Activated gamma-delta T cell (primary cell): ENCODE results near the gene SAMD14.
"Not testable (repeated sequence)": the region's sequence is repeated elsewhere in the genome, so short reads cannot be mapped to it uniquely, and the experiment has no call there.

Experiments used
- DNase-seq: peaks from one replicate; lab custom pipeline; 2025; lab: John Stamatoyannopoulos, UW

SAMD14 gene

DNA sequence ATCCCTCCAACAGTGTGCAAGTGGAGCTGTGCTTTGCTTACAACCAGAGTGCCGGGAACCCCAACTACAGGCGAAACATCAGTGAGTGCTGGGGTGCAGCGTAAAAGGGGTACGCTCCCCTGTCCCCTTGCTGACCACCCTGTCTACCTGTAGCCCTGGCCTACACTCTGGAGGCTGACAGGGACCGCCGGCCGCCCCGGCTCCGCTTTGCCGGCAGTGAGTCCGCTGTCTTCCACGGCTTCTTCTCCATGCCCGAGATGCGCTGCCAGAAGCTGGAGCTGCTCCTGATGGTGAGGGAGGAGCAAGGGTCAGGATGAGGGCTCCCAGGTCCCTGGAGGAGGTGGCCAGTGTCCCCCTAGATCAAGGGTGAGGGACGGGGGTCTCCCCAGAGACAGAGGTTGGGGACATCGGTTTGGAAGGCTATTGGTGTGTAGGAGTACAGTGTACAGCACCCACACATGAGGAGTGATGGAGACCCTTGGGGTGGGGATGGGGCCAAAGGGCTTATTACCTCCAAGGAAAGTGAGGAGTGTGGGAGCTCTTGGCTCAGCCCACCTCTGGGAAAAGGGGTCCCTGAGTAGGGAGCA lies 54.4 kb downstream of the SAMD14 start:
- no peak for DNase-seq

DNA sequence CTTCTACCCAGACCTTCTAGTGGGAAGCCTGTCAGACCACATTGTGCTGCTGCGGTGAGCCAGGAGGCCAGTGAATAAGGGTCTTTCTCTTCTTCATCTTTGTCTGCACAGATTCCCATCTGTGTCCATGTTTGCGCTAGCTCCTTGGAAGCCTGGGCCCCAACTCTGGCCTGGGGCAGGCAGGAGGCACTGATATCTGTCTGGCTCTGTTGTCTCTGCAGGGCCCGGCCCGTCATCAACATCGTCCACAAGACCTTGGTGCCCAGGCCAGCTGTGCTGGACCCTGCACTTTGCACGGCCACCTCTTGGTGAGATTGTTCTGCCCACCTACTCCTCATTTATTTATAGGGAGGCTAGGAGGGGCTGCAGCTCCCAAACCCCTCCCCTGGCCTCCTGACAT lies 55.7 kb downstream of the SAMD14 start:
- DNase-seq = no peak

DNA sequence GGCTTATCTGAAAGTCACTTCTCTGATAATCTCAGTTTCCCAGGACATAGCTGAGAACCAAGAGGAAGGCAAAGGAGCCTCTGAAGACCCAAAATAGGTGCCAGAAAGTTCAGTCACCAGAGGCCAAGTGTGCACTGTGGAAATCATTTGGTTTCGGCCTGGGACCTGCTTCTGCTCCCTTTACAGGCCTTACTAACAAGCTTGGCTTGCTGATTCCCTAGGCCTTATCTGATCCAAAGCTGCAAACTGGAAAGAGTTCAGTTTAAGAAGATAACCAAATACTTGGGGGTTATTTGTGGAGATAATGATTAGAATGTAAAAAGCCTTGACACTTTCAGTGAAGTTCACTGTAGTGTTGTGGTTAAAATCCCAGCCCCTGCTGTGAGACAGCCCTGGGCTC lies 57.0 kb downstream of the SAMD14 start:
- DNase-seq = no peak

DNA sequence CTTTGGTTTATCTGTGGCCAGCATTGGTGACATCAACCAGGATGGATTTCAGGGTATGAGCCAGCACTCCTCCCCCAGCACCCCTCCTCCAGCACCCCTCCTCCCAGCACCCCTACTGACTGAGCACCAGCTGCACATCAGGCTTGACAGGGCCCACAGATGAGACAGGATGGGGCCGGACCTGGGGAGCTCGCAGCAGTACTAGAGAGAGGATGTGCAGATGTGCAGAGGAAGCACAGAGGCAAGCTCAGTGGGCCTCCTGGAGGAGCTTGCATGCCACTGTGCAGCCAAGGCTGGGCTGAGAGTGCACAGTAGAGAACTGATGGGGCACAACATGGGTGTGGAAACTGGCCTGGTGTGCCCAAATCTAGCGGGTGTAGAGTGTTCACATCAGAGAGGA lies 57.8 kb downstream of the SAMD14 start:
- DNase-seq = no peak

DNA sequence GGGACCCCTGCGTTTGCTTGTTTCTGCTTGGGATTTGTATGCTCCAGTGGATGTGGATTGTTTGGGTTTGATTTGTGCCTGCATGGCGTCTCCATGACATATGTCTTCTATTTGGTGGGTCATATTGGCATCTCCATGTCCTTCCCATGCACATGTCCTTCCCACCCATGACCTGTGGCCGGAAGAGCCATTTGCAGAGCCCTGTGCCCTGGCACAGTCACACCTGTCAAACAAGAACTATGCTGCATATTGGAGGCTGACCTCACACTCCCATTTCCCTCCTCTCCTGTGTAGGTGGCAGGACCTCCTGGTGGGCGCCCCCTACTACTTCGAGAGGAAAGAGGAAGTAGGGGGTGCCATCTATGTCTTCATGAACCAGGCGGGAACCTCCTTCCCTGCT lies 58.3 kb downstream of the SAMD14 start:
- DNase-seq = no peak

DNA sequence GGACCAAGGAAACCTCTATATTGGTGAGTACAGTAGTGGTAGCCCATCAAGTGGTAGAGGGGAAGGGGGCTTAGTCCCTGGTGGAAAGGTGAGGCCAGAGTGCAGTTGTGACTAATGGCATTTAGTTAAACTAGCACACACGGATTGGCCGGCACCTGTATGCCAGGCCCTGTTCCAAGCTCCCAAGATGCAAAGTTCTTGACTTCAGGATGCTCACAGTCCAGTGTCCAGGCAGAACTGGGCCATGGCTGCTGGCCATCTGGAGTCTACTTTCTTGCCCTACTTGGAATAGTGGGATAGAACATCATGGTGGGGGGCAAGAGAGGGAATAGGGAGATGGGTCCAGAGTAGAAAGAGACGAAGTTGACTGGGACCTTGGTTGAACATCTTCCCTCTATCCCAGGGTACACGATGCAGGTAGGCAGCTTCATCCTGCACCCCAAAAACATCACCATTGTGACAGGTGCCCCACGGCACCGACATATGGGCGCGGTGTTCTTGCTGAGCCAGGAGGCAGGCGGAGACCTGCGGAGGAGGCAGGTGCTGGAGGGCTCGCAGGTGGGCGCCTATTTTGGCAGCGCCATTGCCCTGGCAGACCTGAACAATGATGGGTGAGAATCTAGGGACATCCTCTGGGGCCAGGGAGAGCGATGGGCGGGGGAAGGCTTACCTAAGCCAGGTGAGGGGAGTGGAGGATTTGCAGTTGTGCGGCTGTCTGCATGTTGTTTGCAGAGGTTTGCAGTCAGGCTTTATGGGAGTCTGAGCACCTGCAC lies 58.9 kb downstream of the SAMD14 start:
- DNase-seq = no peak

DNA sequence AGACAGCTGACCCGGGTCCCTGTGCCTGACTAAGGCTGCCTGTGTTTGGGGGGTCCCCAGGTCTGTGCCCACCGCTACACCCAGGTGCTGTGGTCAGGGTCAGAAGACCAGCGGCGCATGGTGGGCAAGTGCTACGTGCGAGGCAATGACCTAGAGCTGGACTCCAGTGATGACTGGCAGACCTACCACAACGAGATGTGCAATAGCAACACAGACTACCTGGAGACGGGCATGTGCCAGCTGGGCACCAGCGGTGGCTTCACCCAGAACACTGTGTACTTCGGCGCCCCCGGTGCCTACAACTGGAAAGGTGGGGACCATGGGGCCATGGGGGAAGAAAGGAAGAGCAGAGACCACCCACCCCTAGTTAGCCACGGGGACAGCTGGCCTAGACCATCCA lies 62.0 kb downstream of the SAMD14 start:
- no peak for DNase-seq

DNA sequence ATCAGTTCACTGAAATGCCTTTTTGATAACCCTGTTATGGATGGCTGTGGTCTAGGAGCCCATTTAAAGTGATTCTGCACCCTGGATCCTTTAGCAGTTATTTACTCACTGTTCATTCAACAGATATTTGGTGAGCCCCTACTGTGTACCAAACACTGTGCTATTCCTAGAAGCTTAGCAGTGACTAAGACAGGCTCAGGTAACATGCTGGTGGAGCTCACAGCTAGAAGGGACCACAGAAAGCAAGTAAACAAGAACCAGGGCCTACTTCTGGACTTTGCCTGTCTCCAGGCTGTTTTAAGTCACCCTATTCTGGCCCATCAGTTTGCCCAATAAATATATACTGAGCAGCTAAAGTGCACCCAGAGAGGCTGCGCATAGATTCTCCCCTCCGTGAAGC lies 63.0 kb downstream of the SAMD14 start:
- DNase-seq = no peak

DNA sequence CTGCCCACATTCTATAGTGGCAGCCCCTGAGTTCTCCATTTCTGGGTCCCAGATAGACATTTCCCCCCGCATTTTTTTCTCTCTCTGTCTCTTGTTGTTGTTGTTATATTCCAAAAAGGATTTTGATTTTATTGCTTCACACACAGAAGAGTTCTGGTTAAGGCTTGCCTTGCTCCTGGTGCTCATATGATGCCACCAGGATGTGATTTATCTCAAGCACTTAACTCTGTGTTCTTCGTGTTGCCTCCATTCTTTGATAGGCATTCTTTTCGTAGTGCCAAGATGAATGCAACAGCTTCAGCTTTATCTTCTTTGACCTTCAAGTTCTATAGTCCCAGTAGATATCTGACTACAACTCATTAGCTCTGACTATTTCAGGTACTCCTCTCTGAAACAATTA lies 64.9 kb downstream of the SAMD14 start:
- DNase-seq = no peak

DNA sequence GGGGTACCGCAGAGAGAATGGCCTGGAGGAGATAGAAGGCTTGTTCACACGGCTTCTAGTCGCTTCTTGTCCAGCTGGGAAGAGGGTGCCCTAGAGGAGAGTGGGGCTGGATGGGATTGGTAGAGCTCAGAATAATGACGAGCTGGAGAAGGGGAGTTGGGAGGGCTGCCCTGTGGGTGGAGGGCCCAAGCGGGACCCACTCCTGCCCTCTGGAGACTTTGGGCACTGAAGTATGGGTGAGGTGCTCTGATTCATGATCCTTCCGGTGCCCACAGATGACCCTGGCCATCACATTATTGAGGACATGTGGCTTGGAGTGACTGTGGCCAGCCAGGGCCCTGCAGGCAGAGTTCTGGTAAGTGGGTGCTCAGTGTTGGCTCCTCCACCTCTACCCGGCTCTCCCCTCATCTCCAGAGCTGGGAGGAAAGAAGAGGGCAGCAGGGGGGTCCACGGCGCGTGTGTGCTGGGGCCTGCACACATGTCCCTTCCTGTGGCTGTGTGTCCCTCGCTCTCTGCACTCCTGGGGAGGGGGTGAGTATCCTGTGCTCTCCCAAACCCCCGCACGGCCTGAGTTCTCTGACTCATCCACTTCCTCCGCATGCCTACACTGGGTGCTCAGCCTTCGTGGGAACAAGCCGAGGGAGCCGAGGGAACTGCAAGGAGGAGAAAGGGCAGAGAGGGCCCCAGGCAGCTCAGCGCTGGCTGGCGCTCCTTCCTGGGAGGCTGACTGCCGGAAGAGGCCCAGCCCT lies 65.5 kb downstream of the SAMD14 start:
- no peak for DNase-seq

DNA sequence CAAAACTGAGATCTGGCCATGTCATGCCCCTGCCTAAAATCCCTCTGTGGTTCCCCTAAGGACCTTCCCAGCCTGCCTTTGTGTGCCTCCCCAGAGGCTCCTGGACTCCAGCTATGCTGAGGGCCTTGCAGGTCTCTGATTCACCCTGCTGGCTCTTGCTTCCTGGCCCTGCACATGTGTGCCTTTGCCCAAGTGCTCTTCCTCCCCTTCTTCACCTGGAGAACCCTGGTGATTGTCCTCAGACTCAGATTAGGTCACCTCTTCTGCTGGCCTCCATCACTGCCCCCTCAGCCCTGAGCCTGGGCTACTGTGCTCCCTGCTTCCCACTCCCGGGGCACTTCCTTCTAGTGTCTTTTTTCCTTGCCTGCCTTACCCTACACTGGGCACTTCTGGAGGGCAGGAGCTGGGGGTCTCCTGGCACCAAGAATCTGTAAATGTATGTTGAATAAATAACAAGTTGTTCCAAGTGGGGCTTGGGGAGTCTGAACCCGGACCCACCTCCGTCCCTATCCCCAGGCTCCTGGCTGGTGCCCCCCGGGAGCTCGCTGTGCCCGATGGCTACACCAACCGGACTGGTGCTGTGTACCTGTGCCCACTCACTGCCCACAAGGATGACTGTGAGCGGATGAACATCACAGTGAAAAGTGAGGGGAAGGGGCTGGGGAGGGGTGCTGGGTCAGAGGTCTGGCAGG lies 66.3 kb downstream of the SAMD14 start:
- no peak for DNase-seq

DNA sequence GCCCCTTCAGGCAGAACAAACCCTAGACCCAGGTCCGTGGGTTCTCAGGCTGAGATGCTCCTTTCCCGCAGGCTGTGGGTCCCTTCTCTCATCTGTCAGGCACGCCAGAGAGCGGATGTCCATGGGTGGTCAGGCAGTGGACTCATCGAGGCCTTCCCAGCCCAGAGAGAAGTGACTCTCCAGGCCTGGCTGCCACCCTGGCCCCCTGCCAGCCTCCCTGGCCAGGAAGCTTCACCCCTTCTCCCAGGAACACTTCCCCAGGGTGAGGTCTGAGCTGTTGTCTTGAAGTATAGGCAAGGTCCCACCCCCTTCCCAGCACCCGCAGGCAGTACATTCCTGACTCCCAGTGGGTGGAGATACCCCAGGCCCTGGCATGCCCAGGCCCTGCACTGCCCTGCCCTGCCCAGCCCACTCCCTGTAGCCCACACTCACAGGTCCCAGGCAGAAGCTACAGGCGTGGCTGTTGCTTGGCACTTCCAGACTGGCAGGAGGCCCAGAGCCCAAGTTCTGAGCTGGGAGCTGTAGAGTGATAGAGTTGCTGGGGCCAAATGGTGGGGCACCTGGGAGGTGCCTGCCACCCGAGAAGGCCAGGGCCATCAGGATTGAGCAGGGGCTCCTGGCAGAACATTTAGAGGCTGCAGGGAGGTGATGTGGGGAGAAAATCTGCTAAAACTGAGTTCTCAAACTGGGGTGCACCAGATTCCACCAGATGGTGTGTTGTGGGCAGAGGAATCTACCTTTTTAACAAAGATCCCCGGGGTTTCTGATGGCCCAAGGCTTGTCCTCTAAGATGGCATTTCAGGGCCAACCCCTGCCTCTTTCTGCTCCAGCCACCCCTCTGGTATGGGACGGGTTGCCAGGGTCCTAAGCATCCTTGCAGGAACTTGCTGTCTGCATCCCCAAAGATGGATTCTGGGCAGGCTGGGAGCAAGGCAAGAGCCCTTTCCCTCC lies 67.4 kb downstream of the SAMD14 start:
- DNase-seq = no peak

DNA sequence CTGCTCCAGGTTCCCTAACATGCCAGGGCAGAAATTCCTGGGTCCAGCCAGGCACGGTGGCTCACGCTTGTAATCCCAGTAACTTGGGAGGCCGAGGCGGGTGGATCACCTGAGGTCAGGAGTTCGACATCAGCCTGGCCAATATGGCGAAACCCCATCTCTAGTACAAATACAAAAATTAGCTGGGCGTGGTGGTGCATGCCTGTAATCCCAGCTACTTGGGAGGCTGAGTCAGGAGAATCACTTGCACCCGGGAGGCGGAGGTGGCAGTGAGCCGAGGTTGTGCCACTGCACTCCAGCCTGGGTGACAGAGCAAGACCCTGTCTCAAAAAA lies 68.3 kb downstream of the SAMD14 start:
- DNase-seq = not testable (repeated sequence)

DNA sequence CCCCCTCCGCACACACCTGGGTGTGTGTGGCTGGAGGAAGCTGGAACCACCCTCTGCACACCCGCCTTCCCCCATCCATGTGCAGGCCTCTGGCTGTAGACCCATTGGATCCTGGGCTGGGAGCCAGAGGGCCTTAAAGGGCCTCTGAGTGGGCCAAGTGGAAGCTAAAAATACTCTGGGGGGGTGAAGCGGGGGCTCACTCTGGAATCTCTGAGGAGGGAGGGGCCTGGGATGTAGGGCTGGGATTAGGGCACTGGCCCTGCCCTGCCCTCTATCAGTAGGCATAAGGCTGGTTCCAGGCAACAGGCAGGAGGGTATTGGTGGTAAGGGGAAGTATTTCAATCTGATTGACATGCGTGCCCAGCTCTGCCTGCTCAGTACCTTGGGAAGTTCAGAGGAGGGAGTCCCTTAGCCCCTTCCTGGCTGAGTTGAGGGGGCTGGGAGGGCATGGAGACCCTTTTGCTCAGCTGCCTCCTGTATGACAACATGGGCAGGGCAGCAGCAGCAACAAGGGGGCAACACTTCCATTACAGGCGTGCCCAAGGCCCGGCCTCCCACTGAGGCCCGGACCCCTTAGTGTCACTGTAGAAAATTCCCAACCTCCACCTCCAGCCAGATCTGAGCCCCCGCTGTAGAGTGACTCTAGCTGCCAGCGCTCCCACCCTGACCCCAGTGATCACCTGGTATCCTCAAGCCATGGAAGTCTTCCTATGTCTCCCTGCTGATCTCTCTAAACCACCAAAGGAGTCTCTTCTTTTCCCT lies 68.8 kb downstream of the SAMD14 start:
- DNase-seq = no peak
